ENCODE results near the gene P2RX3. TPM values are rescaled to one million over a fixed set of nuclear protein-coding genes. Genes with fewer than 3 reads are reported as not detected.
"Not testable (repeated sequence)": the region's sequence is repeated elsewhere in the genome, so short reads cannot be mapped to it uniquely, and the experiment has no call there.

P2RX3 gene
- total RNA-seq, 4 donors from 2014 or later: not detected

DNA sequence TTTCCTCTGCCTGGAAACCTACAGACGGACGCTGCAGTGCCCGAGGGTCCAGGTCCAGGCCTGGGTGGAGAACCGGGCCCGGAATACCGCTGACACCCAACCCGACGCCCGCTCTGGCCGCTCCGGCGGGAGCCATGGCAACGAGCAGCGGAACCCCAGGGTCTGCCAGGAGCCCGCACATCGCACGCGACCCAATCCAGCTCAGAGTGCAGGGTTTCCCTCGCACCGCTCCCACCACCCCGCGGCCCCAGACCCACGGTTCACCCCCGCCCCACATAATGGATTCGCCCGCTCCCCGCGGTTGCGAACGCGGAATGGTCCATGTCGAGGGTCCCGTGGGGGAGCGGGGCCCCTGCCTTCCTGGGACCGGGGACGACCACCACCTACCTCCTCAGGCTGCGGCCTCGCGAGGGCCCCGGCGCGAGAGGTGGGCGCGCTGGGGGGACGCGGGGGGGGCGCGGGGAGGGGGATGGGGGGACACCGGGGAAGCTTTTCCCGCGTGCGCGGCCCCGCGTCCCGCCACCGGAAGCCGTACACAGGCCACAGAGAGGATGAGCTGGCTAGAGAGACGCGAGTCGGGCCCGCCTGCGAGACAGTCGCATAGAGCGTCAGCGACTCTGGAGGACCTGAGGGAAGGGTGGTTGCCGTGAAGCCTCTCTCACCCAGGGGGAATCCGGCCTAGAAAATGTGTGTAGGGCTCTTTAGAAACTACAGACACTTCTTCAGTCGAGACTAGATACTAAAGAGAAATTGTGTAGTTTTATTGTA, 2.6 kb upstream of the P2RX3 start, which contains the start of gene SSRP1:
TSS of gene SSRP1 (minus strand) at position 550 of the 768 bp plus-strand sequence. CDS start 771 bp downstream, outside the sequence.
- H3K27me3 ChIP-seq: no peaks in the 10 kb centered on the region
- DNase-seq (ENCODE audit: extremely low spot score): no peak
- TF ChIP-seq POLR2AphosphoS5 (IDR thresholded peaks at IDR 0.05) (peak; percentile 78 to 79), EP300 (IDR thresholded peaks at IDR 0.05) (no peak)
- TF ChIP-seq, protein P1, sequence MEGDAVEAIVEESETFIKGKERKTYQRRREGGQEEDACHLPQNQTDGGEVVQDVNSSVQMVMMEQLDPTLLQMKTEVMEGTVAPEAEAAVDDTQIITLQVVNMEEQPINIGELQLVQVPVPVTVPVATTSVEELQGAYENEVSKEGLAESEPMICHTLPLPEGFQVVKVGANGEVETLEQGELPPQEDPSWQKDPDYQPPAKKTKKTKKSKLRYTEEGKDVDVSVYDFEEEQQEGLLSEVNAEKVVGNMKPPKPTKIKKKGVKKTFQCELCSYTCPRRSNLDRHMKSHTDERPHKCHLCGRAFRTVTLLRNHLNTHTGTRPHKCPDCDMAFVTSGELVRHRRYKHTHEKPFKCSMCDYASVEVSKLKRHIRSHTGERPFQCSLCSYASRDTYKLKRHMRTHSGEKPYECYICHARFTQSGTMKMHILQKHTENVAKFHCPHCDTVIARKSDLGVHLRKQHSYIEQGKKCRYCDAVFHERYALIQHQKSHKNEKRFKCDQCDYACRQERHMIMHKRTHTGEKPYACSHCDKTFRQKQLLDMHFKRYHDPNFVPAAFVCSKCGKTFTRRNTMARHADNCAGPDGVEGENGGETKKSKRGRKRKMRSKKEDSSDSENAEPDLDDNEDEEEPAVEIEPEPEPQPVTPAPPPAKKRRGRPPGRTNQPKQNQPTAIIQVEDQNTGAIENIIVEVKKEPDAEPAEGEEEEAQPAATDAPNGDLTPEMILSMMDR (IDR thresholded peaks at IDR 0.05): peak in 1 of 3 experiments; percentile 11
- H3K36me3 ChIP-seq: peaks cover 27 to 39% (median 33%) of the 10 kb centered on the region in 4 donors
- H3K4me1 ChIP-seq: peaks cover 17 to 34% (median 31%) of the 10 kb centered on the region in 4 donors
- H3K4me3 ChIP-seq: peak within 1 kb of the TSS; percentile 81 to 97 (median 90)
- 0% methylated on average over 1 of the region's 69 CpGs for WGBS
- intact Hi-C loops (cut with DNase I): no loop called here
- H3K27ac ChIP-seq (replicated peaks in 1 of 4): peak within 1 kb of the TSS; percentile 85 to 96 (median 92)
- no peaks in the 10 kb centered on the region for H3K9me3 ChIP-seq

DNA sequence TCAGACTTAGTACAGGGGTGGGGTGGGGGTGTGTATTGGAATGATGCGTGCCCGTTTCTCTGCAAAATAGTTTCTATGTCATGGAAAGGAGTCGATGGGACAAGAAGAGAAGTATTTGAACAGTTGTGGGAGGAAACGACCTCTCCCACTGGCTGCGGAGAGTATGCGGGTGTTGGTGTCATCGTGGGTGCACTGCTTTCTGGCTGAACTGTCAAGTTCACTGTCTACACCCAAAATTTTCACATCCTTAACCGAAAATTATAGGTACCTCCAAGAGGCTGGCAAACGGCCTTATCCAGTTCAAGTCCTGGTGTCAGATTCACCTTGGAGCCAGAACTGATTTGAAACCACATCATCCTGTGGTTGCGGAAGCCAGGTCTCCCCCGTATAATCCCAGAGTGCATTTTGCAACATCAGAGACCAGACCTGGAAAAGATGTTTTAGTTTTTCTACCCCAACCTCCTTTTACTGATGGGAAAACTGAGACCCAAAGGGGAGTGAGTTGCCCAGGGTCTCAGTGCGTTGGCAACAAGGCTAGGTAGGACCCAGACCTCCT, 2.0 kb upstream of the P2RX3 start:
- Histone ChIP-seq H3K4me1 (peaks cover 17 to 34% (median 31%) of the 10 kb centered on the region in 4 donors), H3K36me3 (peaks cover 20 to 32% (median 27%) of the 10 kb centered on the region in 4 donors), H3K27ac (replicated peaks in 1 of 4) (peak overlapping the region; percentile 85 to 96 (median 92)), H3K27me3 (no peaks in the 10 kb centered on the region), H3K9me3 (no peaks in the 10 kb centered on the region), H3K4me3 (peak overlapping the region; percentile 81 to 97 (median 90))
- TF ChIP-seq POLR2AphosphoS5 (IDR thresholded peaks at IDR 0.05): no peak
- no peak for TF ChIP-seq EP300 (IDR thresholded peaks at IDR 0.05)
- TF ChIP-seq, protein P1 (IDR thresholded peaks at IDR 0.05): no peak
- no peak for TF ChIP-seq POLR2A (IDR thresholded peaks at IDR 0.05; ENCODE audit: low read depth)
- no peak for DNase-seq (ENCODE audit: extremely low spot score)
- 25% methylated on average over 12 of the region's 12 CpGs for WGBS
- intact Hi-C loops (cut with DNase I): no loop called here

DNA sequence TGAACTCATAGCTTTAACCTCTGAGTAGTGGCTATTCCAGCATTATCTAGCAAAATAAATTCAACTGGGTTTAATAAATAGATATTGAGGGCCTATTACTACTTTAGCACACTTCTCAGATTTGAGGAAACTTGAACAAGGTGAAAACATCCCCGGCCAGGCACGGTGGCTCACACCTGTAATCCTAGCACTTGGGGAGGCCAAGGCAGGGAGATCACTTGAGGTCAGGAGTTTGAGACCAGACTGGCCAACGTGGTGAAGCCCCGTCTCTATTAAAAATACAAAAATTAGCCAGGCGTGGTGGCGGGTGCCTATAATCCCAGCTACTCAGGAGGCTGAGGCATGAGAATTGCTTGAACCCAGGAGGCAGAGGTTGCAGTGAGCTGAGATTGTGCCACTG, 1.3 kb upstream of the P2RX3 start:
- 90% methylated on average over 6 of the region's 6 CpGs for WGBS
- intact Hi-C loops (cut with DNase I); H3K27ac ChIP-seq (replicated peaks in 1 of 4); H3K9me3 ChIP-seq; H3K27me3 ChIP-seq; DNase-seq (ENCODE audit: extremely low spot score): not testable (repeated sequence)
- peaks cover 17 to 34% (median 31%) of the 10 kb centered on the region in 4 donors for H3K4me1 ChIP-seq
- H3K36me3 ChIP-seq: peaks cover 13 to 26% (median 20%) of the 10 kb centered on the region in 4 donors
- peak overlapping the region in 1 of 4 donors; percentile 81 for H3K4me3 ChIP-seq

DNA sequence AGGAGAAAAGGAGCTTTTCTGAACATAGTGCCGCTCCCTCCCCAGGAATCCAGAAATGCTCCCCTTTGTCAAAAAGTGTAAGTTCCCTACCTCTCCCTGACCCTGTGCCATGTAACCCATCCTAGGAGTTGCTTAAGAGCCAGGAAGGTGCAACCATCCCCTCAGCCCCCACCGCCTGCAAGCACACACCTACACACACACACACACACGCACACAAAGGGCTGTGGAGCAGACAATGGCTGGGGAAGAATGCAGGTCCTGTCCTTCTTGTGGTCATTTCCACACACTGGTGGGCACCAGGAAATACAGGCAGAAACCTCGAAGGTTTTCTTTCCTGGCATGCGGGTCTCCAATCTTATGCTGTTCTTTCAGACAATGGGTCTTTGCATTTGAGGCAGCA, 1.2 kb downstream of the P2RX3 start:
- WGBS: 84% methylated on average over 5 of the region's 5 CpGs
- DNase-seq (ENCODE audit: extremely low spot score): no peak
- H3K4me3 ChIP-seq: no peak overlapping the region
- no peaks in the 10 kb centered on the region for H3K9me3 ChIP-seq
- intact Hi-C loops (cut with DNase I): no loop called here
- no peak for TF ChIP-seq POLR2A (IDR thresholded peaks at IDR 0.05; ENCODE audit: low read depth)
- no peak for TF ChIP-seq EP300 (IDR thresholded peaks at IDR 0.05)
- TF ChIP-seq POLR2AphosphoS5 (IDR thresholded peaks at IDR 0.05): no peak
- TF ChIP-seq, protein P1 (IDR thresholded peaks at IDR 0.05): no peak
- H3K27me3 ChIP-seq: no peaks in the 10 kb centered on the region
- no peak overlapping the region for H3K27ac ChIP-seq (replicated peaks in 1 of 4)
- peaks cover 0 to 1% (median 0%) of the 10 kb centered on the region in 4 donors for H3K36me3 ChIP-seq
- H3K4me1 ChIP-seq: peaks cover 12 to 27% (median 25%) of the 10 kb centered on the region in 4 donors

DNA sequence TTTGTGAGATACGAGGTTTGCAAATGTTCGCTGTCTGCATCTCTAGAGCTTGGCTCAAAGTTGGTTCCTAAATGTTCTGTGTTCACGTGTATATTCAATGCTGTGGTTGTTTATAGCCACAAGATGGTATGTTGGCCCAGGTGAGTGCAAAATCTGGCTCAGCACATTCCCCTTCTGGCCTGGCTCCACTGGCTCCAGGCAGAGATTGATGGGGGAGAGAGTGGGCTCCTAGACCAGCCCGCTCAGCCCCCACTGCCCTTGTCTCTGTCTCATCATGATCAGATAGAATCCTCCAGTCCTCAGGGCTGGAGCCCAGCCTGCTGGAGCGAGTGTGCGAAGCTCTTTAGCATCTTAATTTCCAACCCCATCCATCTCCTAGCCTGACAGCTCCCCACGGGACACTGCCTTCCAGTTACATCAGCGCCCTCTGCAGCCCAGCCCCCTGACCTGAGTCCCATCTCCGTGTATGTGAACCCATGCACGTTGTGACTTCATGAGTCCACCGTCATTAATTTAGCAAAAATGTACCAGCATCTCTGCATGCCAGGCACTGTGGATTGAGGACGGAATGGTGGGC, 2.0 kb downstream of the P2RX3 start:
- Histone ChIP-seq H3K9me3 (no peaks in the 10 kb centered on the region), H3K4me1 (peaks cover 5 to 19% (median 17%) of the 10 kb centered on the region in 4 donors), H3K36me3 (no peaks in the 10 kb centered on the region), H3K27me3 (no peaks in the 10 kb centered on the region), H3K27ac (replicated peaks in 1 of 4) (peak overlapping the region in 1 of 4 donors; percentile 14), H3K4me3 (no peak overlapping the region)
- 24% methylated on average over 12 of the region's 12 CpGs for WGBS
- intact Hi-C loops (cut with DNase I): loop anchor here (10.0 kb wide), 2 partner anchors 115 to 305 kb away; partner anchors contain the start of gene YPEL4
- TF ChIP-seq POLR2A (IDR thresholded peaks at IDR 0.05; ENCODE audit: low read depth) (no peak), EP300 (IDR thresholded peaks at IDR 0.05) (no peak), POLR2AphosphoS5 (IDR thresholded peaks at IDR 0.05) (no peak)
- TF ChIP-seq, protein P1 (IDR thresholded peaks at IDR 0.05): no peak
- no peak for DNase-seq (ENCODE audit: extremely low spot score)

All from esophagus muscularis mucosa (tissue), 4 donors.